Endothelial cell of umbilical vein (primary cell): ENCODE data around the gene FBXW7. TPM values are rescaled to one million over a fixed set of nuclear protein-coding genes. Genes with fewer than 3 reads are reported as not detected.

Experiments used
- BruUV-seq: library from RNA; stranded (reverse); fragments of 400-500 nt; replicated peaks from 2 replicates; lab custom pipeline; 2021; lab: Mats Ljungman, UMichigan
- CTCF ChIA-PET: fragments of 300-600, 350-600 bp; sonication (Branson Sonifier 250); formaldehyde crosslinking; loops from one replicate; lab custom pipeline; 2021; ENCODE audit warnings: antibody characterized with exemption, inconsistent platforms; lab: Charles Lee
- POLR2A ChIA-PET: fragments of 300-600, 350-600 bp; sonication (Branson Sonifier 250); formaldehyde crosslinking; loops from one replicate; lab custom pipeline; 2021; ENCODE audit warnings: antibody characterized with exemption, inconsistent platforms; lab: Charles Lee
- DNase-seq: peaks from one replicate; pipeline ENCODE4 v3.0.0-alpha.2; 2011; ENCODE audit warnings: low read depth, low spot score
- FAIRE-seq: peaks from 2 replicates; lab custom pipeline; 2011; peaks lifted over from hg19 to GRCh38; lab: Jason Lieb, UNC
- H2AFZ ChIP-seq: 2 replicates; pipeline ENCODE4 v1.6.0; 2012; ENCODE audit warnings: low read depth, low read length, control low read depth, inconsistent platforms
- H3K27ac ChIP-seq: 2 replicates; pipeline ENCODE4 v1.5.1; 2011; ENCODE audit warnings: low read depth, mild to moderate bottlenecking, control low read depth, low read length, moderate library complexity; ENCODE audit not compliant: insufficient read depth
- H3K27me3 ChIP-seq, 2 experiments: 2 replicates each; pipeline versions ENCODE4 v1.6.0 to v1.6.1; 2011; ENCODE audit warnings: low read length in 2 of 2, mixed read lengths in 1 of 2; ENCODE audit not compliant: control insufficient read depth in 2 of 2, insufficient read depth in 2 of 2
- H3K36me3 ChIP-seq, 2 experiments: 2 replicates in 1 of 2; 3 replicates in 1 of 2; pipeline ENCODE4 v1.5.1; 2011; ENCODE audit warnings: low read length in 2 of 2, mild to moderate bottlenecking in 1 of 2, moderate library complexity in 1 of 2; ENCODE audit not compliant: control insufficient read depth in 2 of 2, insufficient read depth in 2 of 2; ENCODE audit errors: extremely low read depth in 1 of 2
- H3K4me1 ChIP-seq: 3 replicates; pipeline ENCODE4 v1.5.1; 2011; ENCODE audit warnings: mild to moderate bottlenecking, low read length; ENCODE audit not compliant: control insufficient read depth, insufficient read depth; ENCODE audit errors: extremely low read depth
- H3K4me2 ChIP-seq: 2 replicates; pipeline ENCODE4 v1.6.1; 2011; ENCODE audit warnings: low read length, control low read depth, mixed read lengths; ENCODE audit not compliant: insufficient read depth
- H3K4me3 ChIP-seq, 3 experiments: fragments of 200-600 bp in 1 of 3; sonication (generic), shearing (Covaris generic) in 1 of 3; replicated peaks in 1 of 3; 2 replicates each; pipeline ENCODE4 v1.5.1; 2011 to 2016; ENCODE audit warnings: control low read depth in 3 of 3, low read length in 3 of 3, mild to moderate bottlenecking in 2 of 3, inconsistent platforms in 1 of 3, low read depth in 1 of 3, moderate library complexity in 1 of 3; ENCODE audit not compliant: insufficient read depth in 1 of 3
- H3K79me2 ChIP-seq: 2 replicates; pipeline ENCODE4 v1.6.0; 2012; ENCODE audit warnings: low read length, inconsistent platforms; ENCODE audit not compliant: control insufficient read depth, insufficient read depth
- H3K9ac ChIP-seq: replicated peaks from 2 replicates; pipeline ENCODE3; 2011; ENCODE audit warnings: low read length, control low read depth; ENCODE audit not compliant: insufficient read depth; ENCODE audit errors: extremely low read depth
- H3K9me1 ChIP-seq: replicated peaks from 3 replicates; pipeline ENCODE4 v1.6.0; 2011; ENCODE audit warnings: mild to moderate bottlenecking, low read length; ENCODE audit not compliant: control insufficient read depth, insufficient read depth; ENCODE audit errors: extremely low read depth
- H3K9me3 ChIP-seq: replicated peaks from 2 replicates; pipeline ENCODE4 v1.5.1; 2012; ENCODE audit warnings: low read length, inconsistent platforms; ENCODE audit not compliant: control insufficient read depth, insufficient read depth
- H4K20me1 ChIP-seq: replicated peaks from 2 replicates; pipeline ENCODE3; 2011; ENCODE audit warnings: mild to moderate bottlenecking, low read length; ENCODE audit not compliant: control insufficient read depth, insufficient read depth; ENCODE audit errors: extremely low read depth
- EZH2 ChIP-seq: IDR thresholded peaks from 2 replicates; pipeline ENCODE4 v1.6.1; 2012; ENCODE audit warnings: borderline replicate concordance, low read depth, mild to moderate bottlenecking, moderate library complexity, low read length, inconsistent platforms; ENCODE audit not compliant: severe bottlenecking
- FOS ChIP-seq: IDR thresholded peaks from 2 replicates; pipeline ENCODE4 v1.6.1; 2011; ENCODE audit warnings: mild to moderate bottlenecking, low read length, moderate library complexity, borderline replicate concordance; ENCODE audit not compliant: insufficient read depth
- GATA2 ChIP-seq: IDR thresholded peaks from 2 replicates; pipeline ENCODE4 v1.7.0; 2011; ENCODE audit warnings: low read depth, mild to moderate bottlenecking, moderate library complexity, mixed read lengths, low read length; ENCODE audit not compliant: insufficient read length, insufficient read depth
- JUN ChIP-seq: IDR thresholded peaks from 2 replicates; pipeline ENCODE4 v1.6.1; 2011; ENCODE audit warnings: borderline replicate concordance, low read depth; ENCODE audit not compliant: insufficient read length, insufficient read depth
- MYC ChIP-seq: IDR thresholded peaks from one replicate; pipeline ENCODE4 v1.6.1; 2011; ENCODE audit warnings: mild to moderate bottlenecking, low read depth, low read length
- POLR2A ChIP-seq: IDR thresholded peaks from 2 replicates; pipeline ENCODE4 v1.6.1; 2012; ENCODE audit warnings: low read depth, mild to moderate bottlenecking, control low read depth, low read length
- POLR2AphosphoS5 ChIP-seq: IDR thresholded peaks from 2 replicates; pipeline ENCODE4 v1.6.1; 2012; ENCODE audit warnings: low read depth, mild to moderate bottlenecking, control low read depth, low read length, moderate library complexity; ENCODE audit not compliant: insufficient read depth
- dilution Hi-C: fragments of 300-500 bp; cut with MboI; formaldehyde crosslinking; loops from one replicate; pipeline ENCODE4 v1.15.0; 2019; ENCODE audit warnings: low sequenced_read_pairs; ENCODE audit not compliant: extremely low pct_ligation_motif_present
- intact Hi-C: fragments of 100-400 bp; cut with micrococcal nuclease; formaldehyde crosslinking; loops from one replicate; pipeline ENCODE4 v1.10.0; 2022
- polyA plus RNA-seq, 4 experiments: library from polyadenylated mRNA; depleted of rRNA in 3 of 4; stranded (reverse) in 3 of 4; unstranded in 1 of 4; fragments of >200 nt; gene quantifications; 2 replicates each; pipeline versions ENCODE4 v1.2.1 to v1.2.3, GENCODE V29; 2011 to 2012; ENCODE audit warnings: missing spikeins in 1 of 4
- total RNA-seq: library from RNA; stranded (reverse); gene quantifications from 2 replicates; pipeline ENCODE4 v1.2.3, GENCODE V29; 2021
- TF ChIP-seq, protein P1 (sequence below), 2 donors: IDR thresholded peaks; 1 replicate in 1 of 2; 2 replicates in 1 of 2; pipeline ENCODE4 v1.5.1; 2011; ENCODE audit warnings: low read length in 2 of 2, mild to moderate bottlenecking in 2 of 2, moderate library complexity in 2 of 2, control low read depth in 1 of 2, inconsistent platforms in 1 of 2, low read depth in 1 of 2; ENCODE audit not compliant: insufficient read depth in 1 of 2; ENCODE audit errors: extremely low read depth in 1 of 2
- TF ChIP-seq, protein P2 (sequence below): IDR thresholded peaks from 2 replicates; pipeline ENCODE4 v1.6.1; 2011; ENCODE audit not compliant: insufficient read depth, insufficient read length

FBXW7 gene
- total and polyA plus RNA-seq, 2 donors (not counting 3 experiments of a cell fraction or from before 2014, with no cell fraction given) = 7.0 to 28.1 TPM

GRCh38 chr4:152339576-152339975 is 196.3 kb downstream of the FBXW7 start:
- no TSS peak for BruUV-seq
- FAIRE-seq = no peak
- H3K27ac ChIP-seq = no peak overlapping the region
- H3K36me3 ChIP-seq = no peaks in the 10 kb centered on the region
- no peak overlapping the region for H3K4me3 ChIP-seq
- ChIA-PET POLR2A (no interaction called here), CTCF (interaction anchor here (1.4 kb wide), 1 partner anchor 13 kb away, joined by 3 read pairs; no protein-coding TSS in a partner anchor)
- no peaks in the 10 kb centered on the region for H3K79me2 ChIP-seq
- H3K27me3 ChIP-seq = no peaks in the 10 kb centered on the region
- TF ChIP-seq, protein P1, sequence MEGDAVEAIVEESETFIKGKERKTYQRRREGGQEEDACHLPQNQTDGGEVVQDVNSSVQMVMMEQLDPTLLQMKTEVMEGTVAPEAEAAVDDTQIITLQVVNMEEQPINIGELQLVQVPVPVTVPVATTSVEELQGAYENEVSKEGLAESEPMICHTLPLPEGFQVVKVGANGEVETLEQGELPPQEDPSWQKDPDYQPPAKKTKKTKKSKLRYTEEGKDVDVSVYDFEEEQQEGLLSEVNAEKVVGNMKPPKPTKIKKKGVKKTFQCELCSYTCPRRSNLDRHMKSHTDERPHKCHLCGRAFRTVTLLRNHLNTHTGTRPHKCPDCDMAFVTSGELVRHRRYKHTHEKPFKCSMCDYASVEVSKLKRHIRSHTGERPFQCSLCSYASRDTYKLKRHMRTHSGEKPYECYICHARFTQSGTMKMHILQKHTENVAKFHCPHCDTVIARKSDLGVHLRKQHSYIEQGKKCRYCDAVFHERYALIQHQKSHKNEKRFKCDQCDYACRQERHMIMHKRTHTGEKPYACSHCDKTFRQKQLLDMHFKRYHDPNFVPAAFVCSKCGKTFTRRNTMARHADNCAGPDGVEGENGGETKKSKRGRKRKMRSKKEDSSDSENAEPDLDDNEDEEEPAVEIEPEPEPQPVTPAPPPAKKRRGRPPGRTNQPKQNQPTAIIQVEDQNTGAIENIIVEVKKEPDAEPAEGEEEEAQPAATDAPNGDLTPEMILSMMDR (IDR thresholded peaks at IDR 0.05; ENCODE audit: extremely low read depth in 1 of 2, insufficient read depth in 1 of 2, low read depth in 1 of 2, low read length in 2 of 2) = no peak
- TF ChIP-seq POLR2AphosphoS5 = no peak
- TF ChIP-seq MYC = no peak
- TF ChIP-seq, protein P2, sequence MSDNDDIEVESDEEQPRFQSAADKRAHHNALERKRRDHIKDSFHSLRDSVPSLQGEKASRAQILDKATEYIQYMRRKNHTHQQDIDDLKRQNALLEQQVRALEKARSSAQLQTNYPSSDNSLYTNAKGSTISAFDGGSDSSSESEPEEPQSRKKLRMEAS = no peak
- no peak for TF ChIP-seq EZH2
- no peak for TF ChIP-seq FOS
- TF ChIP-seq POLR2A = no peak
- TF ChIP-seq GATA2 = no peak
- TF ChIP-seq JUN = no peak
- H3K9me1 ChIP-seq = no peaks in the 10 kb centered on the region
- H3K9me3 ChIP-seq = no peaks in the 10 kb centered on the region
- intact Hi-C loops = no loop called here
- DNase-seq = no peak
- no peaks in the 10 kb centered on the region for H4K20me1 ChIP-seq
- no peaks in the 10 kb centered on the region for H3K4me1 ChIP-seq
- H3K4me2 ChIP-seq = no peak overlapping the region
- dilution Hi-C loops = no loop called here
- no peak overlapping the region for H3K9ac ChIP-seq
- H2AFZ ChIP-seq = no peak overlapping the region
